Hepatocyte (in vitro differentiated cells): ENCODE data around the gene ASXL1.

ENCODE experiments used
- EZH2 ChIP-seq: fragments of 200-600 bp; sonication (generic); IDR thresholded peaks from 2 replicates; pipeline ENCODE4 v1.6.1; 2016; ENCODE audit warnings: antibody characterized with exemption, mild to moderate bottlenecking, borderline replicate concordance
- EZH2phosphoT487 ChIP-seq: fragments of 200-600 bp; sonication (generic); IDR thresholded peaks from one replicate; pipeline ENCODE4 v1.6.1; 2018; ENCODE audit warnings: antibody characterized with exemption, mild to moderate bottlenecking, low read depth, moderate library complexity; ENCODE audit not compliant: unreplicated experiment, severe bottlenecking

DNA sequence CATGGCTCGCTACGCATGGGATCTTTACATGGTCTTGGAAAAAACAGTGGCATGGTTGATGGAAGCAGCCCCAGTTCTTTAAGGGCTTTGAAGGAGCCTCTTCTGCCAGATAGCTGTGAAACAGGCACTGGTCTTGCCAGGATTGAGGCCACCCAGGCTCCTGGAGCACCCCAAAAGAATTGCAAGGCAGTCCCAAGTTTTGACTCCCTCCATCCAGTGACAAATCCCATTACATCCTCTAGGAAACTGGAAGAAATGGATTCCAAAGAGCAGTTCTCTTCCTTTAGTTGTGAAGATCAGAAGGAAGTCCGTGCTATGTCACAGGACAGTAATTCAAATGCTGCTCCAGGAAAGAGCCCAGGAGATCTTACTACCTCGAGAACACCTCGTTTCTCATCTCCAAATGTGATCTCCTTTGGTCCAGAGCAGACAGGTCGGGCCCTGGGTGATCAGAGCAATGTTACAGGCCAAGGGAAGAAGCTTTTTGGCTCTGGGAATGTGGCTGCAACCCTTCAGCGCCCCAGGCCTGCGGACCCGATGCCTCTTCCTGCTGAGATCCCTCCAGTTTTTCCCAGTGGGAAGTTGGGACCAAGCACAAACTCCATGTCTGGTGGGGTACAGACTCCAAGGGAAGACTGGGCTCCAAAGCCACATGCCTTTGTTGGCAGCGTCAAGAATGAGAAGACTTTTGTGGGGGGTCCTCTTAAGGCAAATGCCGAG lies 78.2 kb downstream of the ASXL1 start:
- TF ChIP-seq EZH2 (no peak), EZH2phosphoT487 (no peak)
